A673 (cell line): ENCODE measurements around the gene CPEB4. TPM values are rescaled to one million over a fixed set of nuclear protein-coding genes. Genes with fewer than 3 reads are reported as not detected.

ENCODE experiments used
- BruUV-seq: library from RNA; stranded (reverse); fragments of 400-500 nt; replicated peaks from 2 replicates; lab custom pipeline; 2021; lab: Mats Ljungman, UMichigan
- CTCF ChIA-PET: fragments of 300-600 bp; sonication (Branson Sonifier 250); formaldehyde crosslinking; loops from one replicate; lab custom pipeline; 2022; ENCODE audit warnings: antibody characterized with exemption; lab: Charles Lee
- POLR2A ChIA-PET: fragments of 300-600 bp; sonication (Branson Sonifier 250); formaldehyde crosslinking; loops from one replicate; lab custom pipeline; 2022; ENCODE audit warnings: antibody characterized with exemption; ENCODE audit not compliant: low non-redundant PET; lab: Charles Lee
- DNase-seq: peaks from one replicate; pipeline ENCODE4 v3.0.0-alpha.2; 2015; ENCODE audit warnings: low spot score
- H3K27ac ChIP-seq: fragments of 200-600 bp; sonication (generic); 2 replicates; pipeline ENCODE4 v1.5.1; 2016; ENCODE audit warnings: mixed run types, low read depth, mild to moderate bottlenecking, mixed read lengths, antibody characterized with exemption, low read length; ENCODE audit not compliant: poor library complexity, severe bottlenecking
- H3K27me3 ChIP-seq: fragments of 200-600 bp; sonication (generic); replicated peaks from 2 replicates; pipeline ENCODE4 v1.6.1; 2017; ENCODE audit warnings: mixed run types, low read depth, mild to moderate bottlenecking, mixed read lengths, antibody characterized with exemption, low read length; ENCODE audit not compliant: insufficient read depth, poor library complexity
- H3K36me3 ChIP-seq: fragments of 200-600 bp; sonication (generic); 2 replicates; pipeline ENCODE4 v1.6.1; 2016; ENCODE audit warnings: mixed run types, mild to moderate bottlenecking, mixed read lengths, antibody characterized with exemption, low read length; ENCODE audit not compliant: insufficient read depth, poor library complexity, severe bottlenecking
- H3K4me1 ChIP-seq: fragments of 200-600 bp; sonication (generic); 2 replicates; pipeline ENCODE4 v1.6.1; 2017; ENCODE audit warnings: mixed run types, mild to moderate bottlenecking, mixed read lengths, antibody characterized with exemption, low read length; ENCODE audit not compliant: insufficient read depth, poor library complexity, severe bottlenecking
- H3K4me3 ChIP-seq: fragments of 200-600 bp; sonication (generic); 2 replicates; pipeline ENCODE4 v1.5.1; 2016; ENCODE audit warnings: low read depth, mixed run types, mild to moderate bottlenecking, mixed read lengths, low read length; ENCODE audit not compliant: poor library complexity, severe bottlenecking
- H3K9me3 ChIP-seq: fragments of 200-600 bp; sonication (generic); 2 replicates; pipeline ENCODE4 v1.6.1; 2016; ENCODE audit warnings: mixed run types, low read depth, mild to moderate bottlenecking, mixed read lengths, antibody characterized with exemption, low read length; ENCODE audit not compliant: poor library complexity, severe bottlenecking
- CTCF ChIP-seq: fragments of 300-800, 200-600 bp; sonication (generic); conservative IDR thresholded peaks from 2 replicates; pipeline ENCODE4 v1.5.1; 2017; ENCODE audit warnings: low read depth, mild to moderate bottlenecking, antibody characterized with exemption, low read length, moderate library complexity, mixed read lengths
- EZH2 ChIP-seq: fragments of 200-600 bp; sonication (generic); IDR thresholded peaks from 2 replicates; pipeline ENCODE4 v1.6.1; 2017; ENCODE audit warnings: borderline replicate concordance, low read depth, mild to moderate bottlenecking, mixed read lengths, antibody characterized with exemption, low read length; ENCODE audit not compliant: poor library complexity, severe bottlenecking
- intact Hi-C: fragments of 100-400 bp; cut with micrococcal nuclease; formaldehyde crosslinking; loops from one replicate; pipeline ENCODE4 v1.10.0; 2022; ENCODE audit not compliant: unreplicated experiment
- total RNA-seq: library from RNA; stranded (reverse); gene quantifications from 2 replicates; pipeline ENCODE4 v1.2.3, GENCODE V29; 2021

The CPEB4 gene
- total RNA-seq, 1 experiment from 2014 or later: 1.6 TPM

- H3K27me3 ChIP-seq: no peaks in the 10 kb centered on the region
- H3K4me3 ChIP-seq: no peak overlapping the region
- no peaks in the 10 kb centered on the region for H3K9me3 ChIP-seq
- POLR2A ChIA-PET: no interaction called here
- H3K4me1 ChIP-seq: no peaks in the 10 kb centered on the region
- DNase-seq: no peak
- intact Hi-C loops: no loop called here
- CTCF ChIA-PET: no interaction called here
- TF ChIP-seq EZH2: no peak
- TF ChIP-seq CTCF: no peak
- no TSS peak for BruUV-seq
- H3K27ac ChIP-seq: no peak overlapping the region
- H3K36me3 ChIP-seq: no peaks in the 10 kb centered on the region
Measured at GRCh38 chr5:173850659-173851058, 37.5 kb upstream of the CPEB4 start.

- CTCF ChIA-PET: no interaction called here
- Histone ChIP-seq H3K36me3 (no peaks in the 10 kb centered on the region), H3K27me3 (no peaks in the 10 kb centered on the region), H3K9me3 (no peaks in the 10 kb centered on the region), H3K27ac (no peak overlapping the region), H3K4me1 (no peaks in the 10 kb centered on the region), H3K4me3 (no peak overlapping the region)
- no peak for DNase-seq
- POLR2A ChIA-PET: no interaction called here
- intact Hi-C loops: no loop called here
- BruUV-seq: no TSS peak
- no peak for TF ChIP-seq CTCF
- no peak for TF ChIP-seq EZH2
Measured at GRCh38 chr5:173851595-173852243, 36.4 kb upstream of the CPEB4 start.

GRCh38 chr5:173852790-173853359, 35.3 kb upstream of the CPEB4 start:
- no peak overlapping the region for H3K4me3 ChIP-seq
- no peaks in the 10 kb centered on the region for H3K36me3 ChIP-seq
- BruUV-seq: no TSS peak
- H3K4me1 ChIP-seq: no peaks in the 10 kb centered on the region
- no peak overlapping the region for H3K27ac ChIP-seq
- DNase-seq: no peak
- H3K9me3 ChIP-seq: no peaks in the 10 kb centered on the region
- no peaks in the 10 kb centered on the region for H3K27me3 ChIP-seq
- TF ChIP-seq EZH2 (no peak), CTCF (no peak)
- intact Hi-C loops: no loop called here
- CTCF ChIA-PET: no interaction called here
- POLR2A ChIA-PET: no interaction called here
